Gastrocnemius medialis (tissue), 4 donors: Measurements from ENCODE around the gene FH. TPM values are rescaled to one million over a fixed set of nuclear protein-coding genes. Genes with fewer than 3 reads are reported as not detected.

Source experiments
- ATAC-seq, 2 donors: fragments of 150-250 bp; one replicate each; pipeline ENCODE4 v1.9.1; 2016
- DNase-seq, 2 donors: peaks; one replicate each; pipeline ENCODE4 v3.0.0-alpha.2; 2019
- H3K27ac ChIP-seq, 4 donors: fragments of 200-600 bp; sonication (generic); 1 replicate in 1 of 4; 2 replicates in 3 of 4; pipeline ENCODE4 v1.5.1; 2016 to 2018; ENCODE audit warnings: mild to moderate bottlenecking in 2 of 4, moderate library complexity in 1 of 4
- H3K27me3 ChIP-seq, 3 donors: fragments of 200-600 bp; sonication (generic) in 2 of 3; 1 replicate in 1 of 3; 2 replicates in 2 of 3; pipeline versions ENCODE4 v1.5.1 to v1.6.0; 2016 to 2019; ENCODE audit warnings: mild to moderate bottlenecking in 1 of 3, moderate library complexity in 1 of 3
- H3K36me3 ChIP-seq, 2 donors: fragments of 200-600 bp; sonication (generic) in 1 of 2; one replicate each; pipeline ENCODE4 v1.5.1; 2017 to 2018
- H3K4me1 ChIP-seq, 2 donors: fragments of 200-600 bp; sonication (generic) in 1 of 2; one replicate each; pipeline ENCODE4 v1.5.1; 2016 to 2017; ENCODE audit warnings: mild to moderate bottlenecking in 2 of 2
- H3K4me3 ChIP-seq, 4 donors: fragments of 200-600 bp; sonication (generic) in 3 of 4; 1 replicate in 1 of 4; 2 replicates in 3 of 4; pipeline ENCODE4 v1.5.1; 2016 to 2019; ENCODE audit warnings: mild to moderate bottlenecking in 2 of 4
- H3K9me3 ChIP-seq, 3 donors: fragments of 200-600 bp; sonication (generic) in 2 of 3; 1 replicate in 1 of 3; 2 replicates in 2 of 3; pipeline ENCODE4 v1.5.1; 2016 to 2019
- CTCF ChIP-seq, 5 experiments: fragments of 450-650 bp in 3 of 5; fragments of 200-600 bp in 2 of 5; sonication (generic) in 2 of 5; IDR thresholded peaks in 4 of 5; conservative IDR thresholded peaks in 1 of 5; 1 replicate in 4 of 5; 2 replicates in 1 of 5; pipeline ENCODE4 v1.5.1; 2016 to 2019; ENCODE audit warnings: antibody characterized with exemption in 5 of 5, mild to moderate bottlenecking in 3 of 5, moderate library complexity in 3 of 5
- POLR2A ChIP-seq, 2 donors: fragments of 450-650 bp; IDR thresholded peaks; one replicate each; pipeline ENCODE4 v1.6.1; 2017; ENCODE audit warnings: antibody characterized with exemption in 2 of 2, mild to moderate bottlenecking in 2 of 2, moderate library complexity in 2 of 2
- in situ Hi-C, 4 donors: fragments of 200-750 bp; cut with MboI; loops; one replicate each; pipeline versions ENCODE4 v1.15.0 to v1.8.0; 2017; ENCODE audit warnings: low sequenced_read_pairs in 4 of 4
- intact Hi-C: fragments of 100-400 bp; cut with DNase I; formaldehyde crosslinking; loops from one replicate; pipeline ENCODE4 v1.15.1; 2023; ENCODE audit warnings: low total_unique reads
- total RNA-seq, 4 donors: library from RNA; depleted of rRNA; stranded (reverse); fragments of >200 nt; gene quantifications; one replicate each; pipeline versions ENCODE4 v1.1.0 to v1.2.3, GENCODE V29; 2016

The FH gene
- total RNA-seq, 4 donors from 2014 or later: 93.0 to 166 (median 112) TPM

GRCh38 chr1:241531195-241532161 lies 11.9 kb upstream of the FH start:
- in situ Hi-C loops (loop anchor here in 2 of 4 donors (5.0 to 25.0 kb wide), 2 partner anchors 96 to 306 kb away; partner anchors contain the start of gene EXO1 (in 1 of the 2)), intact Hi-C loops (no loop called here)
- peak overlapping the region in 2 of 4 donors; percentile 1 to 6 for H3K27ac ChIP-seq

GRCh38 chr1:241527146-241527545 lies 7.6 kb upstream of the FH start:
- Histone ChIP-seq H3K4me1 (peaks cover 0 to 4% of the 10 kb centered on the region in 2 donors), H3K4me3 (no peak overlapping the region), H3K9me3 (no peaks in the 10 kb centered on the region), H3K27me3 (peaks cover 0 to 3% (median 0%) of the 10 kb centered on the region in 3 donors), H3K27ac (no peak overlapping the region), H3K36me3 (no peaks in the 10 kb centered on the region)
- no peak for DNase-seq
- in situ Hi-C loops: loop anchor here in 2 of 4 donors (10.0 to 25.0 kb wide), 3 partner anchors 98 to 310 kb away; partner anchors contain the start of gene EXO1 (in 1 of the 2)
- TF ChIP-seq CTCF (IDR thresholded peaks at IDR 0.05 in 4 of 5, conservative IDR thresholded peaks at IDR 0.05 in 1 of 5): no peak
- TF ChIP-seq POLR2A (IDR thresholded peaks at IDR 0.05): no peak
- no peak for ATAC-seq
- intact Hi-C loops: no loop called here

More at GRCh38 chr1:241531195-241532161, 11.9 kb upstream of the FH start:
- H3K27me3 ChIP-seq: no peaks in the 10 kb centered on the region
- no peaks in the 10 kb centered on the region for H3K36me3 ChIP-seq
- ATAC-seq (peak; percentile 69 to 91), DNase-seq (no peak)
- H3K4me1 ChIP-seq: peaks cover 0 to 4% of the 10 kb centered on the region in 2 donors
- peak overlapping the region; percentile 55 to 59 (median 58) for H3K4me3 ChIP-seq
- TF ChIP-seq POLR2A (IDR thresholded peaks at IDR 0.05) (no peak), CTCF (IDR thresholded peaks at IDR 0.05 in 4 of 5, conservative IDR thresholded peaks at IDR 0.05 in 1 of 5) (peak in 4 of 5 experiments; percentile 24 to 58 (median 44))
- no peaks in the 10 kb centered on the region for H3K9me3 ChIP-seq

GRCh38 chr1:241525026-241525425 lies 5.5 kb upstream of the FH start:
- no peaks in the 10 kb centered on the region for H3K4me1 ChIP-seq
- H3K36me3 ChIP-seq: no peaks in the 10 kb centered on the region
- TF ChIP-seq POLR2A (IDR thresholded peaks at IDR 0.05) (no peak), CTCF (IDR thresholded peaks at IDR 0.05 in 4 of 5, conservative IDR thresholded peaks at IDR 0.05 in 1 of 5) (no peak)
- intact Hi-C loops (no loop called here), in situ Hi-C loops (loop anchor here in 2 of 4 donors (10.0 to 25.0 kb wide), 3 partner anchors 100 to 312 kb away; partner anchors contain the start of gene EXO1 (in 1 of the 2))
- H3K27ac ChIP-seq: no peak overlapping the region
- H3K9me3 ChIP-seq: no peaks in the 10 kb centered on the region
- H3K27me3 ChIP-seq: peaks cover 0 to 3% (median 0%) of the 10 kb centered on the region in 3 donors
- H3K4me3 ChIP-seq: no peak overlapping the region
- ATAC-seq (no peak), DNase-seq (no peak)

DNA sequence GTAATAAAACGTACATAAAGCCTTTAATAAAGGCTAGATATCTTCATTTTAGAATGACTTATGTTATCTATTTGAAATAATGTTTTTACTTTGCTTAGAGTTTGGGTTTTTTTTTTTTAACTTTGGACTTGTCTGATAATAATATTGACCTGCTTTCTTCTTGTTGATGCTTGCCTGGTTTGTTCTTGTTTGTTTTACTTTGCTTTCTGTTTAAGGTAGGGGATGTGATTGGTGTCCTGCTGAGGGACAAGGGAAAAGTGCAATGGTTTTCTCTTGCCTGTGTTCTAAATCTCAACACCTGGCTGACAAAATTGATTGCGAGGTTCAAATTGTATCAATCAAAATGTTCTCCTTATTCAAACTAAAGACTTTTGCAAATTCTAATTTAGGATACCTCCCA lies 2.2 kb upstream of the FH start:
- no peak overlapping the region for H3K27ac ChIP-seq
- in situ Hi-C loops (loop anchor here in 2 of 4 donors (10.0 kb wide), 2 partner anchors 103 to 113 kb away; no protein-coding TSS in a partner anchor), intact Hi-C loops (no loop called here)
- no peak overlapping the region for H3K4me3 ChIP-seq
- no peak for ATAC-seq
- H3K4me1 ChIP-seq: peaks cover 14 to 19% of the 10 kb centered on the region in 2 donors
- no peak for DNase-seq
- H3K9me3 ChIP-seq: no peaks in the 10 kb centered on the region
- H3K36me3 ChIP-seq: no peaks in the 10 kb centered on the region
- no peak for TF ChIP-seq POLR2A (IDR thresholded peaks at IDR 0.05)
- TF ChIP-seq CTCF (IDR thresholded peaks at IDR 0.05 in 4 of 5, conservative IDR thresholded peaks at IDR 0.05 in 1 of 5): no peak
- peaks cover 0 to 3% (median 0%) of the 10 kb centered on the region in 3 donors for H3K27me3 ChIP-seq
